Dendritic cell treated with granulocyte-macrophage colony-stimulating factor and Interleukin-4, amounts not matched to agents 40 ng/mL and 50 ng/mL, for 4 days (primary cell): Measurements from ENCODE around the gene MIR17HG.

Experiments used
- H3K27ac Mint-ChIP-seq: one replicate; pipeline ENCODE4 v1.8.0; 2022; ENCODE audit warnings: mild to moderate bottlenecking, mixed read lengths
- H3K27me3 Mint-ChIP-seq: one replicate; pipeline ENCODE4 v1.8.0; 2022; ENCODE audit warnings: mild to moderate bottlenecking, mixed read lengths
- H3K36me3 Mint-ChIP-seq: one replicate; pipeline ENCODE4 v1.8.0; 2022; ENCODE audit warnings: low read depth, mixed read lengths
- H3K4me1 Mint-ChIP-seq: one replicate; pipeline ENCODE4 v1.8.0; 2022; ENCODE audit warnings: low read depth, mixed read lengths
- H3K4me3 Mint-ChIP-seq: one replicate; pipeline ENCODE4 v1.8.0; 2022; ENCODE audit warnings: mild to moderate bottlenecking, moderate library complexity, mixed read lengths
- H3K9me3 Mint-ChIP-seq: one replicate; pipeline ENCODE4 v1.8.0; 2022; ENCODE audit warnings: mixed read lengths
- intact Hi-C: fragments of 100-400 bp; cut with micrococcal nuclease; formaldehyde crosslinking; loops from one replicate; pipeline ENCODE4 v1.15.0; 2022

The MIR17HG gene

DNA sequence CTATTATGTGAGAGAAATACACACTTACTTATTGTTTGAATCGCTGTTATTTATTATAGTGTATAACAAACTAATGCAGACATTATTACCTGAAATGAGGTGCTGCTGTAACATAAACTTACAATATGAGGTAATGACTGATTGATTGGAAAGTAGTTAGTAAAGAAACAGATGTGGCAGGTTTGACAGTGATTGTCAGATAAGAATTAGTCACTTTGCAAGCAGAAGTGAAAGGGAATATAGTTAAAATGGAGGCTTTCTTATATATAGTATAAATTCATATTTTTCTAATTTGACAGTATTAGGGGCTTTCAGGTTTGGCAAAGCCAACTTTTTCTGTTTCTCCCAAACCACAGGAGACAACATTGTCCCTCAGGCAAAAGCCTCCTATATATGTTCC lies 20.6 kb downstream of the MIR17HG start:
- Mint-ChIP-seq H3K36me3 (no peaks in the 10 kb centered on the region), H3K4me3 (no peak overlapping the region), H3K9me3 (no peaks in the 10 kb centered on the region), H3K27ac (no peak overlapping the region), H3K4me1 (peaks cover 3% of the 10 kb centered on the region), H3K27me3 (no peaks in the 10 kb centered on the region)
- intact Hi-C loops = no loop called here

- H3K4me1 Mint-ChIP-seq = peaks cover 6% of the 10 kb centered on the region
- intact Hi-C loops = no loop called here
- H3K27ac Mint-ChIP-seq = no peak overlapping the region
- no peaks in the 10 kb centered on the region for H3K27me3 Mint-ChIP-seq
- H3K9me3 Mint-ChIP-seq = no peaks in the 10 kb centered on the region
- no peak overlapping the region for H3K4me3 Mint-ChIP-seq
- no peaks in the 10 kb centered on the region for H3K36me3 Mint-ChIP-seq
Observed at GRCh38 chr13:91368676-91369440, 21.4 kb downstream of the MIR17HG start.

- intact Hi-C loops = no loop called here
- no peak overlapping the region for H3K27ac Mint-ChIP-seq
- H3K4me1 Mint-ChIP-seq = peaks cover 6% of the 10 kb centered on the region
- no peaks in the 10 kb centered on the region for H3K9me3 Mint-ChIP-seq
- no peaks in the 10 kb centered on the region for H3K27me3 Mint-ChIP-seq
- H3K36me3 Mint-ChIP-seq = no peaks in the 10 kb centered on the region
- no peak overlapping the region for H3K4me3 Mint-ChIP-seq
Observed at GRCh38 chr13:91369441-91369831, 21.9 kb downstream of the MIR17HG start.

DNA sequence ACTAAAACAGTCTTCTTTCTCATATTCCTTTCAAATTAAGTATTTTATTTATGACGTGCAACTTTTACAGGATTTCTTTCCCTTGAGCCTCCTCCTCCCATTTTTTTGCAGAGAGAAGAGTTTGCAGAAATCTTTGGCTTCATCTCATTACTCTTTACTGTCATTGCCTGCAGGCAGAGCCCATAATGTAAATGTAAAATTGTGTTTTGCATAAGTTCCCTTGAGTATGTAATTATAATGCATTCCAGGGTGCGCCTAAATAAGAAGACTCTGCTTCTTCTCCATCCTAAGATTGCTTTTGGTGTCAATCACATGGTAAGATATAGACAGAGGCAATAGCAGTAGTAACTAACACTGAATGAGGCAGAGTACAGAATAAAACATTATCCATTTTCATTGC lies 23.0 kb downstream of the MIR17HG start:
- H3K27me3 Mint-ChIP-seq = no peaks in the 10 kb centered on the region
- no peak overlapping the region for H3K27ac Mint-ChIP-seq
- H3K9me3 Mint-ChIP-seq = no peaks in the 10 kb centered on the region
- no peaks in the 10 kb centered on the region for H3K36me3 Mint-ChIP-seq
- intact Hi-C loops = no loop called here
- H3K4me1 Mint-ChIP-seq = peaks cover 15% of the 10 kb centered on the region
- H3K4me3 Mint-ChIP-seq = no peak overlapping the region

DNA sequence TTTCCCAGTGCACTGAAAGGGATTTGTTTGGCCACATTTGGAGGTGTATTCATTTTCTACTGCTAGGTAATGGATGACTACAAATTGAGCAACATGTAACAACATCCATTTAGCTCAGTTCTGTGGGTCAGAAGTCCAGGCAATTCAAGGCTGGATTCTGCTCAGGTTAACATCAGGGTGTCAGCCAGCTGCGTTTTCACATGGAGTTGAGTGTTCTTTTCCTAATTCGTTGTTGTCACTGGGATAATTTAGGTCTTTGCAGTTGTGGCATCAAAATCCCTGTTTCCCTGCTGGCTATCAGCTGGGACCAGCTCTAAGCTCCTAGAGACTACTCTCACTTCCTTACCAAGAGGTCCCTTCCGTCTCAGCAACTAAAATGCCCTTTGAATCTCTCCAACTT lies 25.4 kb downstream of the MIR17HG start:
- intact Hi-C loops = no loop called here
- Mint-ChIP-seq H3K4me3 (no peak overlapping the region), H3K27ac (no peak overlapping the region), H3K36me3 (no peaks in the 10 kb centered on the region), H3K9me3 (no peaks in the 10 kb centered on the region), H3K4me1 (peaks cover 15% of the 10 kb centered on the region), H3K27me3 (no peaks in the 10 kb centered on the region)

GRCh38 chr13:91375116-91375729 lies 27.7 kb downstream of the MIR17HG start:
- Mint-ChIP-seq H3K36me3 (no peaks in the 10 kb centered on the region), H3K4me1 (peaks cover 20% of the 10 kb centered on the region), H3K4me3 (no peak overlapping the region), H3K27ac (no peak overlapping the region), H3K9me3 (no peaks in the 10 kb centered on the region), H3K27me3 (no peaks in the 10 kb centered on the region)
- intact Hi-C loops = no loop called here

DNA sequence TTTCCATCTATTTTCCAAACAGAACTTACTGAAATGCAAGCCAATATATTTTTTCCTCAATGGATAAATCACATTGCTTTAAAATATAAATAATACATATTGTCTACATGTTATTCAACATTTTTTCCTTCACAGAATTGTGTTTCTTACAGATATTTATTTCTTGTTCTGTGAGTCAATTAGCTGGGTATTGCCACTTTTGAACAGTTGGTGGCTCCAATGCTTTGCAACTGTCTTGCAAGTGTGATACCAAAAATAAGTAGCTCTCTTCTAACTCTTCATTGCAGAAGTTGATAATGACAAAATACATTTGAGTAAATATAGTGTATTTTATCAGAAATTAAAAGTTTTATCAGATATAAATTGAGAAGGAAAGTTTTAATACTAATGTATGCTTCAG lies 33.9 kb downstream of the MIR17HG start:
- intact Hi-C loops = loop anchor here (5.0 kb wide), 1 partner anchor 341 kb away; no protein-coding TSS in a partner anchor
- peaks cover 5% of the 10 kb centered on the region for H3K4me1 Mint-ChIP-seq
- H3K9me3 Mint-ChIP-seq = no peaks in the 10 kb centered on the region
- H3K4me3 Mint-ChIP-seq = no peak overlapping the region
- no peaks in the 10 kb centered on the region for H3K27me3 Mint-ChIP-seq
- no peak overlapping the region for H3K27ac Mint-ChIP-seq
- no peaks in the 10 kb centered on the region for H3K36me3 Mint-ChIP-seq

DNA sequence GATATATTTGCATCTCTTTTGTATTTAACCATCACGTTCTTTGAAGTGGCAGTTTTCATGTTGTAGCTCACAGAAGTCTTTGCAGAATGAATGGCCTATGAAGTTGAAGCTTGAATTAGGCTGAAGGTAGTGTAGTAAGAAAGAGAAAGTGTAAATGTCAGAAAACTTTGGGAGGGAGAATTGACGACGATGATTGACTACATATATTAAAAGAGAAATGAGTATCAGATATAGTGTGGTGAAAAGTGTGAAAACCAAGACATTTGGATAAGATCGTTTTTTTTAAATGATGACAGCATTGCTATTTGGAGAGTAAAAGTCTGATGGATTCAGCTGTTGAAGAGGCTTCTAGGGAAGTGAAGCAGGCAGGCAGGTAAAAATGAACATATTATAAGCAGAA lies 36.3 kb downstream of the MIR17HG start:
- Mint-ChIP-seq H3K27me3 (peaks cover 1% of the 10 kb centered on the region), H3K36me3 (no peaks in the 10 kb centered on the region), H3K27ac (no peak overlapping the region), H3K4me1 (peaks cover under 1% of the 10 kb centered on the region), H3K4me3 (no peak overlapping the region), H3K9me3 (no peaks in the 10 kb centered on the region)
- intact Hi-C loops = loop anchor here (5.0 kb wide), 1 partner anchor 338 kb away; no protein-coding TSS in a partner anchor

GRCh38 chr13:91384896-91385295 lies 37.4 kb downstream of the MIR17HG start:
- no peaks in the 10 kb centered on the region for H3K9me3 Mint-ChIP-seq
- peaks cover 1% of the 10 kb centered on the region for H3K27me3 Mint-ChIP-seq
- no peaks in the 10 kb centered on the region for H3K4me1 Mint-ChIP-seq
- no peaks in the 10 kb centered on the region for H3K36me3 Mint-ChIP-seq
- intact Hi-C loops = loop anchor here (5.0 kb wide), 1 partner anchor 337 kb away; no protein-coding TSS in a partner anchor
- no peak overlapping the region for H3K4me3 Mint-ChIP-seq
- H3K27ac Mint-ChIP-seq = no peak overlapping the region

GRCh38 chr13:91389186-91389585 lies 41.7 kb downstream of the MIR17HG start:
- no peaks in the 10 kb centered on the region for H3K36me3 Mint-ChIP-seq
- H3K4me3 Mint-ChIP-seq = no peak overlapping the region
- no peak overlapping the region for H3K27ac Mint-ChIP-seq
- H3K27me3 Mint-ChIP-seq = peaks cover 10% of the 10 kb centered on the region
- H3K4me1 Mint-ChIP-seq = no peaks in the 10 kb centered on the region
- no peaks in the 10 kb centered on the region for H3K9me3 Mint-ChIP-seq
- intact Hi-C loops = no loop called here

GRCh38 chr13:91397595-91397994 lies 50.1 kb downstream of the MIR17HG start:
- H3K9me3 Mint-ChIP-seq = no peaks in the 10 kb centered on the region
- H3K27ac Mint-ChIP-seq = no peak overlapping the region
- peaks cover 58% of the 10 kb centered on the region for H3K27me3 Mint-ChIP-seq
- intact Hi-C loops = no loop called here
- H3K4me3 Mint-ChIP-seq = no peak overlapping the region
- H3K4me1 Mint-ChIP-seq = peaks cover 20% of the 10 kb centered on the region
- H3K36me3 Mint-ChIP-seq = no peaks in the 10 kb centered on the region

DNA sequence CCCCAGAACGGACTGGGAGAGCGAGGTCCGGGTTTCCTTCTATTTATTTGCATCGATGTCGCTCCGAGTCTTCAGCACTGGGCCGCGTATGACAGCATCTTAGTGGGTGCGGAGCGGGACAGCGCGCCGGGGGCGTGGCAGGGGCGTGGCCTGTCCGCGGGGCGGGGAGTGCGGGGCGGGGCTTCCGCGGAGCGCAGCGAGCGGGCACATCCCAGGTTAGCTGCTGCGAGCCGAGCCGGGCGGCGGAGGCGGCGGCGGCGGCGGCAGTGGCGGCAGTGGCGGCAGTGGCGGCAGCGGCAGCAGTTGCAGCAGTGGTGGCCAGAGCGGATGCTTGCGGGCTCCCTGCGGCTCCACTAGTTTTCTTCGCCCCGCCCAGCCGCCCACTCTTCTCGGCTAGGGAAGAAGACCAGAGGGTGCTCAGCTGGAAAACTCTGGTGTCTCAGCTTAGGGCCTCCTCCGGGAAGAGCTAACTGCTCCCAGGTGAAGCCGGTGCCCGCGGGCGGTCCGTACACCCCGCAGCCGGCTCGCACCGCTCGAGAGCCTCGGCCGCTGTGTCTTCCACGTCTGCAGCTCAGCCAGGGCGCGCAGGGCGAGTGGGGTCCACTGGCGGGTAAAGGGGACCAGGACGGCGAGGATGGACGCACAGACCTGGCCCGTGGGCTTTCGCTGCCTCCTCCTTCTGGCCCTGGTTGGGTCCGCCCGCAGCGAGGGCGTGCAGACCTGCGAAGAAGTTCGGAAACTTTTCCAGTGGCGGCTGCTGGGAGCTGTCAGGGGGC lies 51.1 kb downstream of the MIR17HG start, which contains the start of gene GPC5:
Gene GPC5 (plus strand): TSS at position 209 of the 776 bp plus-strand sequence.
- H3K4me1 Mint-ChIP-seq = peaks cover 20% of the 10 kb centered on the region
- peak within 1 kb of the TSS; percentile 74 for H3K4me3 Mint-ChIP-seq
- intact Hi-C loops = no loop called here
- no peaks in the 10 kb centered on the region for H3K9me3 Mint-ChIP-seq
- H3K27ac Mint-ChIP-seq = no peak within 1 kb of the TSS
- H3K36me3 Mint-ChIP-seq = no peaks in the 10 kb centered on the region
- peaks cover 62% of the 10 kb centered on the region for H3K27me3 Mint-ChIP-seq

GRCh38 chr13:91399189-91400062 lies 51.9 kb downstream of the MIR17HG start:
- Mint-ChIP-seq H3K36me3 (no peaks in the 10 kb centered on the region), H3K27ac (no peak overlapping the region), H3K27me3 (peaks cover 58% of the 10 kb centered on the region), H3K4me1 (peaks cover 20% of the 10 kb centered on the region), H3K4me3 (peak overlapping the region; percentile 74), H3K9me3 (no peaks in the 10 kb centered on the region)
- intact Hi-C loops = loop anchor here (2.0 kb wide), 1 partner anchor 53 kb away; the partner anchor contains the start of gene MIR17HG
